H9 (cell line): ENCODE data around the gene ANO6. TPM values are rescaled to one million over a fixed set of nuclear protein-coding genes. Genes with fewer than 3 reads are reported as not detected.

Experiments used
- DNase-seq: peaks from one replicate; pipeline ENCODE4 v3.0.0-alpha.2; 2017
- H2AFZ ChIP-seq: one replicate; pipeline ENCODE4 v1.6.1; 2013; ENCODE audit warnings: mild to moderate bottlenecking, low read length, control low read depth, moderate library complexity
- H2AK5ac ChIP-seq: 2 replicates; pipeline ENCODE4 v1.6.1; 2013; ENCODE audit warnings: low read length, control low read depth, mixed read lengths; ENCODE audit not compliant: insufficient read length
- H2BK120ac ChIP-seq: one replicate; pipeline ENCODE4 v1.6.1; 2013; ENCODE audit warnings: low read depth, mild to moderate bottlenecking, low read length, control low read depth, inconsistent platforms; ENCODE audit not compliant: poor library complexity, severe bottlenecking
- H2BK12ac ChIP-seq: 2 replicates; pipeline ENCODE4 v1.6.1; 2013; ENCODE audit warnings: low read length, control low read depth, mixed read lengths, low read depth; ENCODE audit not compliant: insufficient read length
- H2BK15ac ChIP-seq: 2 replicates; pipeline ENCODE4 v1.6.1; 2013; ENCODE audit warnings: low read depth, low read length, control low read depth
- H2BK20ac ChIP-seq: one replicate; pipeline ENCODE4 v1.6.1; 2013; ENCODE audit warnings: low read depth, mild to moderate bottlenecking, low read length, control low read depth, inconsistent platforms; ENCODE audit not compliant: poor library complexity, severe bottlenecking
- H2BK5ac ChIP-seq: 2 replicates; pipeline ENCODE4 v1.6.1; 2013; ENCODE audit warnings: low read length, control low read depth, mixed read lengths; ENCODE audit not compliant: insufficient read length
- H3K14ac ChIP-seq: 2 replicates; pipeline ENCODE4 v1.6.1; 2013; ENCODE audit warnings: low read length, control low read depth; ENCODE audit not compliant: insufficient read depth
- H3K18ac ChIP-seq: 2 replicates; pipeline ENCODE4 v1.6.1; 2013; ENCODE audit warnings: low read depth, mild to moderate bottlenecking, mixed read lengths, low read length, control low read depth; ENCODE audit not compliant: insufficient read length
- H3K23ac ChIP-seq: 2 replicates; pipeline ENCODE4 v1.6.1; 2013; ENCODE audit warnings: low read length, control low read depth, mixed read lengths, low read depth; ENCODE audit not compliant: insufficient read length
- H3K23me2 ChIP-seq: 2 replicates; pipeline ENCODE4 v1.6.1; 2013; ENCODE audit warnings: low read depth, mild to moderate bottlenecking, mixed read lengths, low read length, control low read depth; ENCODE audit not compliant: insufficient read length, poor library complexity, severe bottlenecking
- H3K27ac ChIP-seq: 2 replicates; pipeline ENCODE4 v1.5.1; 2013; ENCODE audit warnings: low read length, control low read depth, mixed read lengths, low read depth; ENCODE audit not compliant: insufficient read length
- H3K27me3 ChIP-seq: 2 replicates; pipeline ENCODE4 v1.6.1; 2013; ENCODE audit warnings: low read length, control low read depth, inconsistent platforms; ENCODE audit not compliant: insufficient read depth
- H3K4ac ChIP-seq: 2 replicates; pipeline ENCODE4 v1.6.1; 2013; ENCODE audit warnings: low read depth, mild to moderate bottlenecking, control low read depth, inconsistent platforms, low read length, moderate library complexity
- H3K4me1 ChIP-seq: 2 replicates; pipeline ENCODE4 v1.6.1; 2013; ENCODE audit warnings: low read length, control low read depth, inconsistent platforms; ENCODE audit not compliant: insufficient read depth
- H3K4me2 ChIP-seq: 2 replicates; pipeline ENCODE4 v1.6.1; 2013; ENCODE audit warnings: low read length, control low read depth, mixed read lengths; ENCODE audit not compliant: insufficient read length, insufficient read depth
- H3K56ac ChIP-seq: 2 replicates; pipeline ENCODE4 v1.6.1; 2013; ENCODE audit warnings: low read depth, mild to moderate bottlenecking, mixed read lengths, low read length, control low read depth; ENCODE audit not compliant: insufficient read length
- H3K79me1 ChIP-seq: 2 replicates; pipeline ENCODE4 v1.6.1; 2013; ENCODE audit warnings: low read depth, mild to moderate bottlenecking, moderate library complexity, low read length, control low read depth, inconsistent platforms; ENCODE audit not compliant: insufficient read depth, poor library complexity, severe bottlenecking
- H3K79me2 ChIP-seq: 2 replicates; pipeline ENCODE4 v1.6.1; 2013; ENCODE audit warnings: low read length, control low read depth, inconsistent platforms; ENCODE audit not compliant: insufficient read depth
- H3K9ac ChIP-seq: 2 replicates; pipeline ENCODE4 v1.6.1; 2013; ENCODE audit warnings: low read length, control low read depth, mixed read lengths; ENCODE audit not compliant: insufficient read length; ENCODE audit errors: extremely low read depth
- H3K9me3 ChIP-seq: one replicate; pipeline ENCODE4 v1.6.1; 2013; ENCODE audit warnings: low read depth, low read length, inconsistent platforms; ENCODE audit not compliant: control insufficient read depth
- H3T11ph ChIP-seq: one replicate; pipeline ENCODE4 v1.6.1; 2013; ENCODE audit warnings: mild to moderate bottlenecking, low read length, control low read depth, inconsistent platforms
- H4K20me1 ChIP-seq: one replicate; pipeline ENCODE4 v1.6.1; 2013; ENCODE audit not compliant: control insufficient read depth, insufficient read length, insufficient read depth
- H4K5ac ChIP-seq: 2 replicates; pipeline ENCODE4 v1.6.1; 2013; ENCODE audit warnings: low read depth, mild to moderate bottlenecking, mixed read lengths, low read length, control low read depth; ENCODE audit not compliant: insufficient read length
- H4K8ac ChIP-seq: replicated peaks from 2 replicates; pipeline ENCODE4 v1.6.1; 2013; ENCODE audit warnings: low read length, control low read depth, mixed read lengths, low read depth; ENCODE audit not compliant: insufficient read length
- H4K91ac ChIP-seq: 2 replicates; pipeline ENCODE4 v1.6.1; 2013; ENCODE audit warnings: low read depth, mild to moderate bottlenecking, moderate library complexity, mixed read lengths, low read length, control low read depth; ENCODE audit not compliant: insufficient read length
- H3K27ac Mint-ChIP-seq, 3 experiments: 2 replicates in 2 of 3; 3 replicates in 1 of 3; pipeline ENCODE4 v1.8.0; 2020 to 2021; ENCODE audit warnings: mixed read lengths in 3 of 3, mild to moderate bottlenecking in 1 of 3, moderate library complexity in 1 of 3
- H3K27me3 Mint-ChIP-seq: 2 replicates; pipeline ENCODE4 v1.8.0; 2021; ENCODE audit warnings: low read depth, mild to moderate bottlenecking, moderate library complexity, mixed read lengths
- H3K36me3 Mint-ChIP-seq, 3 experiments: 2 replicates in 2 of 3; 3 replicates in 1 of 3; pipeline ENCODE4 v1.8.0; 2020 to 2021; ENCODE audit warnings: low read depth in 3 of 3, mixed read lengths in 3 of 3; ENCODE audit not compliant: insufficient read depth in 1 of 3
- H3K4me1 Mint-ChIP-seq, 2 experiments: 2 replicates each; pipeline ENCODE4 v1.8.0; 2020; ENCODE audit warnings: mixed read lengths in 2 of 2
- H3K4me3 Mint-ChIP-seq, 2 experiments: 2 replicates in 1 of 2; 3 replicates in 1 of 2; pipeline ENCODE4 v1.8.0; 2020 to 2021; ENCODE audit warnings: mild to moderate bottlenecking in 2 of 2, mixed read lengths in 2 of 2, moderate library complexity in 1 of 2
- H3K9me3 Mint-ChIP-seq, 2 experiments: 2 replicates in 1 of 2; 3 replicates in 1 of 2; pipeline ENCODE4 v1.8.0; 2020; ENCODE audit warnings: mild to moderate bottlenecking in 2 of 2, mixed read lengths in 2 of 2, moderate library complexity in 1 of 2
- WGBS: extraction: QIAGEN DNeasy Blood & Tissue Kit; methylation state at CpG from one replicate; pipeline ENCODE4 v1.1.7; 2013; ENCODE audit warnings: missing lambda C conversion rate, low lambda C conversion rate, mixed read lengths; ENCODE audit not compliant: insufficient read length; ENCODE audit errors: extremely low coverage; 5-methylcytosine and 5-hydroxymethylcytosine counted together
- total RNA-seq: library from RNA; stranded (reverse); gene quantifications from 2 replicates; pipeline ENCODE4 v1.2.1, GENCODE V29; 2021
- TF ChIP-seq, protein P1 (sequence below): fragments of 200-600 bp; sonication (generic); conservative IDR thresholded peaks from 3 replicates; pipeline ENCODE4 v1.8.0; 2021; ENCODE audit warnings: antibody characterized with exemption, mild to moderate bottlenecking

Gene ANO6
- total RNA-seq, 1 experiment from 2014 or later = 24.3 TPM

DNA sequence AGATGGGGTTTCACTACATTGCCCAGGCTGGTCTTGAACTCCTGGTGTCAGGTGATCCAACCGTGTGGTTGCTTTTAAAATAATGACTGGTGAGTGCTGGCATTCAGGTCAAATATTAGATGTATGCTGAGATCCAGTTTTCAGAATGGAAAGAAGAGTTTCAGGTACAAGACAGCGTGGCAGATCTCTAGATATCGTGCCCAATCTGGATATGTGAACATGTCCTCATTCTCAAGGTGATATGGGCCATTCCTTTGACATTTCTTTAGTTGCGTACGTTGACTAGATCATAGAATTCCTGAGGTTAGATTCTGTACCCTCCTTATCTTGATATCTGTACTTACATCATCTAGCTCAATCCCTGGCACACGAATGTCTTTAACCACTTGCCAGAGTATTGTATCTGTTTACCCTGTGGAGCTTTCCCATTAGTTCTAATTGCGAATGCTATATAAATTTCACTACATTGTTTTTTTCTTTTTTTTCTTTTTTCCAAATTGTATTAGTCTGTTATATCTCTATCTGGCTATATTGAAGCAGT, 80.2 kb downstream of the ANO6 start:
- Histone ChIP-seq H3T11ph (no peak overlapping the region), H2AK5ac (no peak overlapping the region), H3K27me3 (no peaks in the 10 kb centered on the region), H3K14ac (no peak overlapping the region), H4K20me1 (no peaks in the 10 kb centered on the region), H2BK12ac (no peak overlapping the region), H3K4ac (no peak overlapping the region), H3K9me3 (no peaks in the 10 kb centered on the region), H3K56ac (no peak overlapping the region), H4K5ac (no peak overlapping the region), H3K23ac (no peak overlapping the region), H3K79me1 (no peaks in the 10 kb centered on the region), H3K23me2 (no peaks in the 10 kb centered on the region), H2BK20ac (no peak overlapping the region), H2BK5ac (no peak overlapping the region), H2AFZ (no peak overlapping the region), H3K9ac (no peak overlapping the region), H4K8ac (no peak overlapping the region), H3K27ac (no peak overlapping the region), H4K91ac (no peak overlapping the region), H3K4me1 (no peaks in the 10 kb centered on the region), H3K4me2 (no peak overlapping the region), H3K79me2 (no peaks in the 10 kb centered on the region), H2BK15ac (no peak overlapping the region), H3K18ac (no peak overlapping the region), H2BK120ac (no peak overlapping the region)
- Mint-ChIP-seq H3K4me3 (no peak overlapping the region), H3K4me1 (peaks cover 0 to 2% of the 10 kb centered on the region in 2 experiments; a peak in 1 of 4 replicates), H3K36me3 (no peaks in the 10 kb centered on the region), H3K27me3 (no peaks in the 10 kb centered on the region), H3K9me3 (no peaks in the 10 kb centered on the region), H3K27ac (0 out of 7 replicates have a peak overlapping the region, but pooled peaks of 1 of the 3 experiments have one; percentile 59)
- DNase-seq = no peak
- WGBS = no CpG with 5 or more reads among the region's 7 CpGs
- TF ChIP-seq, protein P1, sequence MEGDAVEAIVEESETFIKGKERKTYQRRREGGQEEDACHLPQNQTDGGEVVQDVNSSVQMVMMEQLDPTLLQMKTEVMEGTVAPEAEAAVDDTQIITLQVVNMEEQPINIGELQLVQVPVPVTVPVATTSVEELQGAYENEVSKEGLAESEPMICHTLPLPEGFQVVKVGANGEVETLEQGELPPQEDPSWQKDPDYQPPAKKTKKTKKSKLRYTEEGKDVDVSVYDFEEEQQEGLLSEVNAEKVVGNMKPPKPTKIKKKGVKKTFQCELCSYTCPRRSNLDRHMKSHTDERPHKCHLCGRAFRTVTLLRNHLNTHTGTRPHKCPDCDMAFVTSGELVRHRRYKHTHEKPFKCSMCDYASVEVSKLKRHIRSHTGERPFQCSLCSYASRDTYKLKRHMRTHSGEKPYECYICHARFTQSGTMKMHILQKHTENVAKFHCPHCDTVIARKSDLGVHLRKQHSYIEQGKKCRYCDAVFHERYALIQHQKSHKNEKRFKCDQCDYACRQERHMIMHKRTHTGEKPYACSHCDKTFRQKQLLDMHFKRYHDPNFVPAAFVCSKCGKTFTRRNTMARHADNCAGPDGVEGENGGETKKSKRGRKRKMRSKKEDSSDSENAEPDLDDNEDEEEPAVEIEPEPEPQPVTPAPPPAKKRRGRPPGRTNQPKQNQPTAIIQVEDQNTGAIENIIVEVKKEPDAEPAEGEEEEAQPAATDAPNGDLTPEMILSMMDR = no peak
